GM10248 (cell line): ENCODE data around the gene B4GALT1.

ENCODE experiments used
- CTCF ChIA-PET: fragments of 300-600 bp; sonication (Branson Sonifier 250); formaldehyde crosslinking; extraction: SDS; loops from one replicate; lab custom pipeline; 2021; ENCODE audit warnings: antibody characterized with exemption; lab: Yijun Ruan, JAX
- POLR2A ChIA-PET: fragments of 350-650 bp; sonication (Branson Sonifier 250); formaldehyde crosslinking; extraction: SDS; loops from one replicate; lab custom pipeline; 2020; ENCODE audit warnings: antibody characterized with exemption; lab: Yijun Ruan, JAX
- DNase-seq: peaks from one replicate; pipeline ENCODE4 v3.0.0; 2012; ENCODE audit errors: extremely low spot score
- CTCF ChIP-seq: IDR thresholded peaks from 2 replicates; pipeline ENCODE4 v1.5.1; 2012; ENCODE audit warnings: mild to moderate bottlenecking, low read depth; ENCODE audit errors: extremely low read depth, missing control alignments, control extremely low read depth

The B4GALT1 gene

GRCh38 chr9:33202018-33202417, 34.9 kb upstream of the B4GALT1 start:
- TF ChIP-seq CTCF = no peak
- CTCF ChIA-PET = interaction anchor here (0.9 to 3.0 kb wide), 15 partner anchors 9 to 264 kb away, joined by 3 to 21 read pairs (median 4); partner anchors contain the start of genes BAG1 and CHMP5
- POLR2A ChIA-PET = interaction anchor here (0.5 kb wide), 1 partner anchor 20 kb away, joined by 4 read pairs; no protein-coding TSS in a partner anchor

GRCh38 chr9:33198165-33198564, 31.0 kb upstream of the B4GALT1 start:
- CTCF ChIA-PET = interaction anchor here (0.8 to 0.9 kb wide), 2 partner anchors 10 to 13 kb away, joined by 3 read pairs; no protein-coding TSS in a partner anchor
- DNase-seq = no peak
- POLR2A ChIA-PET = no interaction called here
- TF ChIP-seq CTCF = no peak

More at GRCh38 chr9:33202018-33202417, 34.9 kb upstream of the B4GALT1 start:
- DNase-seq = peak; percentile 40

GRCh38 chr9:33197279-33198152, 30.4 kb upstream of the B4GALT1 start:
- DNase-seq = no peak
- ChIA-PET POLR2A (no interaction called here), CTCF (interaction anchor here (1.9 to 2.6 kb wide), 2 partner anchors 9 to 14 kb away, joined by 5 to 7 read pairs; no protein-coding TSS in a partner anchor)
- no peak for TF ChIP-seq CTCF

GRCh38 chr9:33196736-33197135, 29.6 kb upstream of the B4GALT1 start:
- ChIA-PET CTCF (interaction anchor here (1.9 to 2.6 kb wide), 4 partner anchors 9 to 29 kb away, joined by 5 to 9 read pairs (median 7); no protein-coding TSS in a partner anchor), POLR2A (no interaction called here)
- no peak for DNase-seq
- no peak for TF ChIP-seq CTCF

- DNase-seq = no peak
- TF ChIP-seq CTCF = no peak
- ChIA-PET CTCF (interaction anchor here (1.0 to 1.5 kb wide), 2 partner anchors 9 to 42 kb away, joined by 3 to 4 read pairs; no protein-coding TSS in a partner anchor), POLR2A (no interaction called here)
These were observed 26.7 kb upstream of the B4GALT1 start for GRCh38 chr9:33193818-33194217.

GRCh38 chr9:33192493-33193255, 25.5 kb upstream of the B4GALT1 start:
- POLR2A ChIA-PET = interaction anchor here (0.6 kb wide), 1 partner anchor 61 kb away, joined by 3 read pairs; no protein-coding TSS in a partner anchor
- no peak for TF ChIP-seq CTCF
- CTCF ChIA-PET = interaction anchor here (1.0 kb wide), 2 partner anchors 8 to 10 kb away, joined by 3 read pairs; no protein-coding TSS in a partner anchor
- DNase-seq = no peak
